G401.6 (cell line): ENCODE measurements around the gene UBE2E1.

Source experiments
- FAIRE-seq: peaks from 2 replicates; lab custom pipeline; 2012; peaks lifted over from hg19 to GRCh38; lab: Jason Lieb, UNC

UBE2E1 gene

DNA sequence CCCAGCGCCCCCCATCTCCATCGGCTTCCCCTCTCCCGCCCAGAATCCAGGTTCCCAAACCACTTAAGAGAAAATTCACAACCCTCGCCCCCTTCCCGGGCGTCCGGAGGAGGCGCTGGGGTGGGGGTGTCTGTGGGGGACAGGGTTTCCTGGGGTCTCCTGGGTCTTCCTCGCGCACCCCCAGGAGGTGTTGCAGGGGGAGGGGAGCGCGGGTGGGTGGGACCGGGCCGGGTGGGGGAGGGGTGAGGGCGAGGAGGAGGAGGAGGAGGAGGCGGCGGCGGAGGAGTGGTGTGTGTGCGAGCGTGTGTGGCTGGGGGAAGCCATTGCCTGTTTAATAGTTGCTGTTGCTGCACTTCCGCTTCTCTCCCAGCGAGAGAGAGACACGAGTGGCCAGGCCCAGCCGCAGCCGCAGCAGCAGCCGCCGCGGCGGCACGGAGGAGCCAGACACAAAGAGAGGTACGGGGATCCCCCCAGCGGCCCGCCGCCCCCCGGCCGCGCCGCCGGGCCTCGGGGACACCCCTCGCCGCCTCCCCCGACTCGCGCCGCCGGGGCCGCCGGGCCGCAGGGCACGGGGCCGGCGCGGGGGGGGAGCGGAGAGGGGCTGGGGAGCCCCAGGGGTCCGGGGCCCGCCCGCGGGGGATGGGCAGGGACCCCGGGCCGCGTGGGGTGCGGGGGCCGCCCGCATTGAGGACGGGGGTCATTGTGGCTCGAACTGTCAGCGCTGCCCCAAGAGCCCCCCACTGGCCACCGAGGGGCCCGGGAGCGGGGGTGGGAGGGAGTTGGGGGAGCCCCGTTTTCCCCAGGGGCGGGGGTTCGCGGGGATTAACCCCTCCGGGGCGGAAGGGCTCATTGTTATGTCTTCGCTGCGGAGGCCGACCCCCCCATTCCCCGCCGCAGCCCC is at the start of gene UBE2E1:
Gene UBE2E1, plus strand, starts transcription at position 323 of the 901 bp plus-strand sequence. CDS start 1,315 bp downstream, outside the sequence.
- no peak for FAIRE-seq

DNA sequence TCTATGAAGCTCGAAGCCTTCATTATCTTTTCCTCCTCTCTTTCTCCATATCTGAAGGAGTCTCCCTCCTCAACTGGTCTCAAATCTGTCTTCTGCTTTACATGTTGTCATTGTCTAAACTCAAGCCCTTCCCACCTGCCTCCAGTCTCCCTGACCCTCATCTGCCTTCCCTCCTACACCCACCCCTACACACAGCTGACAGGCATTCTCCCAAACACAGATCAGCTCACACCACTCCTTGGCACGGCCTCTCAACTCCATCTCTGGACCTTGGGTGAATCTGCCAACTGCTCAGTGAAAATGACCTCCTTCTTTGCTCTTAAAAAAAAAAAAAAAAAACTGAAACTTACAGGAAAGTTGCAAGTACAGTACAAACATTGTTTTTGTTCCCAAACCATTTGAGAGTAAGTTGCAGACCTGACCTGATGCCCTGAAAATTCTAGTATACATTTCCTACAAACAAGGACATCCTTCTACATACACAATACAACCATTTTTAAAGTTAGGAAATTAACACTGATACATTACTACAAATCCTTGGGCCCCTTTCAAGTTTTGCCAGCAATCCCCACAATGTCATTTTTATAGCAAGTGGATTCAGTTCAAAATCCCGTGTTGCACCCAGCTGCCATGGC is 49.4 kb upstream of the UBE2E1 start:
- no peak for FAIRE-seq

DNA sequence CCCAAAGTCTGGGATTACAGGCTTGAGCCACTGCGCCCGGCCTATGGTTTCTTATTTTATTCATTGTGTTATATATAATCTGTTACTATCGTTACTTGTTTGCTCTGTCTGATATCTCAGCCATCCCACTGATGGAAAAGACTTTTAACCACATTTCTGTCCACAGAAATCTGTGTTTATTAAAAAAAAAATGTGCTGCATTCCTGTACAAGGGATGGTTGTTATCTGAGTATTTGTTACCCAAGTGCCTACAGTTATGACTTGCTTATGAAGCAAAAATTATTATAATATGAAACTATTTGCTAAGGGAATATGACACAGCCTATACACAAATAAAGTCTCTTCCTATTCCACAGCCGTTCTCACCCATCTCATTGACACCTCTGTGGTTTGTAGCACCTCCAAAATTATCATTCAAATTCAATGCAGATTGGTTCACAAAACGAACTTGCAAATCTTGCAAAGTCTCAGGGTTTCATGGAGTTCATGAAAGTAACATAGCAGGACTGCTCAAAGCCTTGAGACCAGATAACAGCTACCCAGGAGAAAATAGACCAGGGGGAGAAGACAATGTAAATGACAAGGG is 47.4 kb upstream of the UBE2E1 start:
- no peak for FAIRE-seq

DNA sequence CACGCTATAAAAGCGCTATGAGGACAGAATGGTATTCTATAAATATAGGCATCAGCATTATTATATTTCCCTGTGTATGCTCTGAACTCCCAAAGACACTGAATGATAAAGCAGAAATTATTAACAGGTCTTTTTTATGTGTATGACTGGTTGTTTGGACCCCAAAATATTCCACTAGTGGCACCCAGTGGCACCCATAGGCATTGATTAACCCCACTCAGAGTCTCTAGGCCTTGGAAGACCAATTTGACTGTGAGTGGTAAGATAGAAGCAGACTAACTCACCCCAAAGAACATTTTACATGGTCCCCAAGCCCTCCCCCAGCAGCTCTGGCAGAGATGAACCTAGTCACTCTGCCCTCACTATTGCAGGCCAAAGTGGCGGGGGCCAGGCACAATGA is 45.4 kb upstream of the UBE2E1 start:
- no peak for FAIRE-seq

DNA sequence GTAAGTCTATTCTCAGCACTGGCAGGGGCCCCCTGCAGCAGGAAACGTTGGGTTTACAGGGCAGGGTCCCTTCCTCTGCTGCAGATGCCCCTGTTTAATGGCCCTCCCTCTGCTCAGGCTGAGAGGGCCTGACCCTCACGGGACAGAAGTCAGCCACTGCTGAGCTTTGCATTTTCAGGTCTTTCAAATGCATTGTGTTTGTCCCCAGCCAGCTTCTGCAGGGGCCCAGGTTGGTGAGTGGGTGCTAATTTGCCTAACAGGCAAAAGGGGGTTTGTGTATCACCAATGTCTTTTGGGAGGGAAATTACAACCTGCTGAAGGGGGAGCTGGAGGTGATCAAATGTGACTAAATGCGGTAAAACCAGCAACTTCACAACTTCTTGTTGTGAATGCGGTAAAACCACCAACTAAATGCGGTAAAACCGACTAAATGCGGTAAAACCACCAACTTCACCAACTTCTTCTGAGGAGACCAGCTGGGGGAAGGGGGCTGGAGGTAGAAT is 44.8 kb upstream of the UBE2E1 start:
- FAIRE-seq, result no peak

DNA sequence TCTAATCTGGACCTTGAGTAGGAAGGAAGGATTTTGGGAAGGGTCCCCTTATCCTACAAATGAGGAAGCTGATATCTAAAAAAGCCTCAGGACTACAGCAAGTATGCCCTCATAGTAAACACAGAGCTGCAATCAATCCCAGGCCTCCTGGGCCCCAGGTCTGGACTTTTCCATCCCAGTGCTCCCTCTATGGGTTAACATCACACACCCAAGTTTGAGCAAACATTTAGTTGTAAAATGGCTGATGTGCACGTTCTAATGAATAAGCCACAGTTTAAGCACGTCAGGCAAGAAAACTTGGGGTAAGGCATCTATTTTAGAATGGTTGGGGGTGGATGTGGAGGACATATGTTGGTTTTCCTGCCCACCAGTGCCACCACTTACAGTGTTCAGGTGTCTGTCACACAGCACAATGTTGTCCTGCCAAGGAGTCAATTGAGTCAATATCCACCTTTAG is 44.3 kb upstream of the UBE2E1 start:
- FAIRE-seq, result peak; percentile 57

DNA sequence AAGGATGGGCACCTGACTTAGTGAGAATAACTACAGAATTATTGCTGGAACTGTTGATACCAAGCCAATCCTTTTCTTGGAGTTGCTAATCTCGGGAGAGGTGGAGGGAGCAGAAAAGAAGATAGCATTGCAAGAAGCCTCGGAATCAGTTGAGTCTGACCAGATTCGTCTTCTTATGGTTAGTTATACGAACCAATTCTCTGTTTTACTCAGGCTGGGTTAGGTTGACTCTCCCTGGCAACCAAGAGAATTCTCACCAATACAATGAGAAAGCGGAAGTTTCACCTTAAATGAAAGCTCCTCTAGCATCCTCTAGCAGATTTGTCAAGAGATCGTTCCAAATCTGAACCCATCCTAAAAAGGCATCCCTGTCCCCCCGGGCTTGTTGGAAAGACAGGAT is 43.5 kb upstream of the UBE2E1 start:
- FAIRE-seq, result no peak

DNA sequence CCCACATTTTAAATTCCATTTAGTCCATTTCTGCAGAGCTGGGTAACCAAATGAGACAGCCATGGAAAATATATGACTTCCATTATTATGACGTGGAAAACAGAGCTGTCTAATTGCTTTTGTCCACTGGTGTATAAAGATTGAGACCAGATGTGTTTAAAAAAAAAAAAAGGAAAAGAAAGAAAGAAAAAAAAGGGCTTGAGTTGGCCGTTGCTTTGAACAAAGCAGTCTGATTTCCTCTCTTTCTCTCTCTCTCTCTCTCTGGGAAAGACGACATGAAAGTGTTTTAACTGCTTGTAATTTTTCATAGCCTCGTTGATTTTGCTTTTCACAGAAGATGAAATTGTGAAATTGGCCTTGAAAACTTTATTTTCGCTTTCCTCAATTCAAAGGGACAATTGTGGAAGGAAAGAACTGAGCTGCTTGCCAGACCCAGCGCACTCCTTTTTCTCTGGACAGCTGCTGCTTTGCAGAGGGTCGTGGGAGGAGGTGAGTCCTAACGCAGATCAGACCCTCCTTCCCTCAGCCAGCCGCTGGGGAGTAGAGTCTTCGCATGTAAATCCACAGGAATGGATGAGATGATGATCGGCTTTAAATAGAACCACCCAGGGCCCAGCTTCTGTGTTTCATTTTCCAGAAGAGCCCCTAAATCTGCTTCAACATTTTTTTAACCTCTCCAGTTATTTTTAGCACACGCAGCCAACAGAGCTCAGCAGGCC is 42.8 kb upstream of the UBE2E1 start:
- no peak for FAIRE-seq

DNA sequence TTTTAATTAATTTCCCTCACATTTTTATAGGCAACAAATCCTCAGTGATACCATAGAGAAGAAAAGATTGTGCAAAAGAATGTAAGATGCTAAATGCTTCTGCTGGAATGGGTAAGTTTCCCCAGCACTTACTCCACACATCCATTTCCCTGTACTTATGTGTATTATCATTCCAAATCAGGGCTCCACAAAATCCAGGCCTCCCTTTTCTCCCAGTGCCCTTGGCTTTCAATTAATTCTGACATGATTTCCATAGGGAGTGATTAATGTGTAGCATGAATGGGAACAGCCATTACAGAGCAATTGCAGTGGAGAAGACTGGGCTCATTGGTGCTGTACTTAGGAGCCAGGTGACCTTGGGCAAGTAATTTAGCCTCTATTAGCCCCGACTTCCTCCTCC is 41.3 kb upstream of the UBE2E1 start:
- no peak for FAIRE-seq

DNA sequence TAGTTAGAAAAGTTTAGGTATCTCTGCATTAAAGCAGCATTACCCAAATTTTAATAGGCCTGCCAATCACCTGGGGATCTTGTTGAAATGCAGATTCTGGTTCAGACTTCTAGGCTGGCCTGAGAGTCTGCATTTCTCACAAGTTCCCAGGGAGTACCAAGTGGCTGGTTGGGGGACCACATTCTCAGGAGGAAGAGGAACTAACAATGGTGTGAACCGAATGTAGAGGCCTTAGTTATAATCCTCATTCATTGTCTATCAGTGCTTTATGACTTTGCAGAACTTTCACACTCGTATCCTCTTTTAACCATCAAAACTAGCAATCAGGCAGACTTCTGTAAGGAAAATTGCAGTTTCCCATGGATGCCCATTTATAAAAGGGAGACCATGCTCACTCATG is 38.2 kb upstream of the UBE2E1 start:
- no peak for FAIRE-seq

DNA sequence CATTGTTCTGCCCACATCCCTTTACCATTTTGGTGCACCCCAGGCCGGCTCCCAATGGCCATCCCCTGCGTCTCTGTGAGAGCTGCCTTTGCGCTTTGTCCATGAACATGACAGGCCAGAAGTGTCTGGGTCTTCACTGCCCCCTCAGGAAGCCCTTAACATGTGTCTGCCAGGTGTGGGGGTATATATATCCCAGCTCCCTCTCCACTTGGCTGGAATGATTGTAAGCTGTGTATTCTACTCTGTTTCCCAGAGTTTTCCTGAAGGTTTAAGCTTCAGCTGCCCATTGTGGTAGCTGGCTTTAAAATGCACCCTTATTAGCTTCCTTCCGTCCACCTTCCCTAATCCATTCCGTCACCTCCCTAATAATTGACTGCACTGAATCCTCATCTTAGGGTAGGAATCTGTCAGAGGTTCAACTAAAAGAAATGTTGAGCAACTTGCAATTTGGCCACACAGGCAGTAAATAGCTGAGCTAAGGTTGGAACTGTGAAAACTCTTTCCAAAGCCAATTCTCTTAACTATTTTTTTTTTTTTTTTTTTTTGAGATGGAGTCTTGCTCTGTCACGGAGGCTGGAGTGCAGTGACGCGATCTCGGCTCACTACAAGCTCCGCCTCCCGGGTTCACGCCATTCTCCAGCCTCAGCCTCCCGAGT is 30.4 kb upstream of the UBE2E1 start:
- FAIRE-seq, result no peak

DNA sequence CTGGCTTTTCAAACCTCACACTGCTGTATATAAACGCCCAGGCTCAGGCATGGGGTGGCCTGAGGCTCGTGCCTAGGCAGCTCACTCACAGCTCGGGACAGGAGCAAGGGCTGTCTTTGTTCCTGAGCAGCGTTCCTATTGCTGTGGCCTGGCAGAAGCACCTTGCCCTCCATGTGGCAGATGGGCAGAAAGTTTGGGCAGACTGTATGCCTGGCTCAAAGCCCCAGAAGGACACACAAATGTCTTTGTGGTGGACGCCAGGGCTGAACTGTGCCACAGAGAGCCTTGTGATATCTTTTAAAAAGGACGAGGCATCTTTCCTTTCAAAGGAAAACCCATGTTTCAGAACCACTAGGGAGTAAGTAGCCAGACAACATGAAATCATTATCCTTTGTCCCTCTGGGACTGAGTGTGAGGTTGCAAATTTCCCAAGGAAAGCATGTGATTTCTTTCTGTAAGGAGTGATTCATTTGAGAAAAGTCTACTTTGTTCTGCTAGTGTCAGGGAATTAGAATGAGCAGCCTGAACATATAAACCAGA is 29.3 kb upstream of the UBE2E1 start:
- no peak for FAIRE-seq

DNA sequence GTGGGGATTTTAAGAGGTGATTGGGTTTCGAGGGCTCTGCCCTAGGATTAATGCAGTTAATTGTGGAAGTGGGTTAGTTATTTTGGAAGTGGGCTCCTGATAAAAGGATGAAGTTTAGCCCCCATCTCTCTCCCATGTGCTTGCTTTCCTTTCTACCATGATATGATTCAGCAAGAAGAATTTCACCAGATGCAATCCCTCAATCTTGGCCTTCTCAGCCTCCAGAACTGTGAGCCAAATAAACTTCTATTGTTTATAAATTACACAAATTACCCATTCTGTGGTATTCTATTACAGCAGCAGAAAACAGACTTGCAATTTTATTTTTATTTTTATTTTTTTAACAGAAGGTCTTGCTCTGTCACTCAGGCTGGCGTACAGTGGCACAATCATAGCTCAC is 27.3 kb upstream of the UBE2E1 start:
- FAIRE-seq, result no peak

DNA sequence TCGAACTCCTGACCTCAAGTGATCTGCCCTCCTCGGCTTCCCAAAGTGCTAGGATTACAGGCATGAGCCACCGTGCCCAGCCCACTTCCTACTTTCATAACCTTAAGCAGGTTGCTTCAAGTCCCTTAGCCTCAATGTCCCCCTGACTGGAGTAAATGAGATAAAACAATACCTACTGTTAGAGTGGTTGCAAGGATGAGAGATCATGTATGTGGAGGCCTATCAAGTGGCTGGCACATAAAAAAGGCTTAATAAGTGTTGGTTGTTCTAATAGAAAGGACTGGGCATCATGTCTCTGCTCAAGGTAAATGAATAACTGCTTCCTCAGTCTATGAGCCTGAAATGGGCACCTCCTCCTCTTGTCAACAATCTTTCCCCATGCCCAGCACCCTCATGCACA is 25.9 kb upstream of the UBE2E1 start:
- FAIRE-seq, result no peak

DNA sequence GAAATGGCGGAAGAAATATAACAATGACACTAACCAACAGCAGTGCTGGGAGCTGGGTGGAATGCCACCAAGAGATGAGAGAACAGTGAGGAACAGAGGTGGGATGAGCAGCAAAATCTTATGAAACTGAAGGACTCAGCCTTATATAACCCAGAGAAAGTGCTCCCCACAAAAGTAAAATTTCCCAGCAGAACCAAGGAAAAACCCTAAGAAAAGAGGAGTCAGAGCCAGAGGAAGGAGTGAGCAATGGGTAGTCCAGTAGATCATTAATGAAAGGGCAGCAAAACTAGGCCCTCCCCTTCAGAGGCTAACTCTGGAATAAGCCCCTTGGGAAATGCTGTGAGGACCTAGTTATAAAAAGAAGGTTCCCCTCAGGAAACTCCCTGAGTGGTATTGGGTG is 24.7 kb upstream of the UBE2E1 start:
- no peak for FAIRE-seq

DNA sequence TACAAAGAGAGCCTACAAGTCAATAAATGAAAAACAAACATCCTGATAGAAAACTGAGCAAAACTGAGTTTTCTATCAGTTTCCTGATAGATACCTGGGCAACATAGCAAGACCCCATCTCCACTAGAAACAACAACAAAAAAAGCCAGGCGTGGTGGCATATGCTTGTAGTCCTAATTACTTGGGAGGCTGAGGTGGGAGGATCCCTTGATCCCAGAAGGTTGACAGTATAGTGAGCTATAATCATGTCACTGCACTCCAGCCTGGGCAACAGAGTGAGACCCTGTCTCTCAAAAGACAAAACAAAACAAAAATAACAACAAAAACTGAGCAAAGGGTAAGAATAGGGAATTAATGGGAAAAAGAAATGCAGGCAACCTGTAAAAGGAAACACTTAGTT is 23.9 kb upstream of the UBE2E1 start:
- no peak for FAIRE-seq

DNA sequence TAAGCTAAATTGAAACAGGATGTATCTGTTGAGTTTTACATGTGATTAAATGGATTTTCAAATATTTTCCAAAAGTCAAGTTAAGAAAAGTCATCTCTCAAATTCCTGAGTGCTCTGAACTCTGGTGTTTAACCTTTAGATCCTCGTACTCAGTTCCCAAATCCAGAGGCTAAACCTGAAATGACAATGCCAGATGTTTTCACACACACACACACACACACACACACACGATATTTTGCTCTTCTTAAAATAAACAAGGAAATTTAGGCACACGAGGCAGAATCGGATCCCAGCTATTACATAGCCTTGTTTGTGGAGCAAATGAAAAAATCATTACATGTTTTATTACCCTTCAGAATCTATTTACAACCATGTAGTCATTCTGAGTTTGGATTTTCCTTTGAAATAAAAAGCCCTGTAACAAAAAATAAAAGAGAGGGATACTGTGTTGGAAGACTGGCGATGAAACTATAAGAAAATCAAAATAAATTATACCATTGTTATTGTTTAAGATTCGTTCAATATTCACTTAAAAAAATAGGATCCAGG is 20.6 kb upstream of the UBE2E1 start:
- FAIRE-seq, result no peak

DNA sequence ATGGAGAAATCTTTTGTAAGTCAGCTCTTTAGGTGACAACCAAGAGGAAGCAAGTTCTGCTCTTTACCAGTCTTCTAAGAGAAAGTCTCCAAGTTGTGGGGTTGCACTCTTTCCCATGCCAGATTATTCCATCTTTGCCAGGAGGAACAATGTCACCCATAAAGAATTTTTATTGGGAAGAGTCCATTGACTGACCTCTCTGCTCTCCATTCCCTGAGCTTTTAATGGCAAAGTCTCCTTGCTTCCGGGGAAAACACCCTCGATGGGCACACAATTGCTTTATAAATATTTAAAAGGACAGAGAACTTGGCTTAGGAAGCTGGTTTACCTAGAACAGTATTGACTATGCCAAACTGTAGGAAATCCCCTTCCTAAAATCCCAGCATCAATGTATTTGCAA is 19.9 kb upstream of the UBE2E1 start:
- FAIRE-seq, result no peak

DNA sequence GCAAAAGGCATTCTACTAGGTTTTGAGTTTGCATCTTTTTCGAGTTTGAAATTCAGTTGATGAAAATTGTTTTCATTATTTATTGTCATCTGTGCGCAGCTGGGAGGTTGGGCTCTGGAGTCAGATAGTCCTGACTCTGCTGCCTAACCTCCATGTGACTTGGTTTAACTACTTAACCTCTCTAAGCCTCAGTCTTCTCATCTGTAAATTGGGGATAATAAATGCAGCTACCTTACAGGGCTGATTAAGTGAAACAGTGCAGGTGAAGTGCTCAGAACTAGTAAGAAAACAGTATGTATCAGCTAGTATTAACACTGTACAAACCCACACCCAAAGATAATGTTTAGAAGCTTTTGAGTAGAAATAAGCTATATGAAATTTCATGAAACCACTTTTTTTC is 14.1 kb upstream of the UBE2E1 start:
- no peak for FAIRE-seq

DNA sequence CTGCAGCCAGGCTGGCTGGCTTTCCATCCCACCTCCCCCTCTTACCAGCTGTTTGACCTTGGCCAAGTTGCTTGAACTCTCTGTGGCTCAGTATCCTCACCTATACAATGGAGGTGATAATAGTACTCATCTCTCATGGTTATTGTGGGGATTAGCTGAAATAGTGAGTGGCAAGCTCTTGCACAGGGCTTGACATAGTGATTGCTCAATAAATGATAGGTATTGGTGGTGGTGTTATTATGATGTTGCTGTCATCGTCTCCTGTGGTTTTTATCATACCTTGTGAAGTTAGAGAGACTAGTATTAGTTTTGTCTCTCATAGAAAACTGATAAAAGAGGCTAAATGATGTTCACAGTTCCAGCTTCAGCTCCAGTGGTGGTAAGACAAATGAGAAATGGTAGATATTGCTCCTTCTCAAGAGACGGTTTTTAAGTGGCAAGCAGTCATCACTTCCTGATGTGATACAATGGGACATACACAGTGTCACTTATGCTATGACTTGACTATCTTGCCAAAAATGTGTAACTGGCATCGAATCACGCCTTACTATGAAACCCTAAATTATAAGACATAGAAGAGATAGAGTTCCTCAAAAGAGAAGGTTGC is 12.1 kb upstream of the UBE2E1 start:
- FAIRE-seq, result no peak

DNA sequence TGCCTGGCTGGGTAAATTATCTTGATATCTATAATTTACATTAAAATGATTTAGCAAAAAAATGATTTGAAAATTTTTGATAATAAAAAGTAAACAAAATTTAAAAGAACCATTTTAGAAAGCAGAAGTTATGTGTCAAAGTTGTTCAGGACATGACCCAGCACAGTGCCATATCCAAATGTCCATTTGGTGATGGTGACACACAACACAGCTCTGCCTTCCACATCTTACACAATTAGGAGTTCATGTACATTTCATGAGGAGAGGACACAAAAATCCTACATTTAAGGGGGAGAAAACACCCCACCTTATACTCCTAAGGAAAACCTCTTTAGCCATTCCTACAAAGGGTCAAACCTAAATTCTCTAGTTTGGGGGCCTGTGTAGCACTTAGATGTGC is 10.7 kb upstream of the UBE2E1 start:
- no peak for FAIRE-seq
